NCI-H460 (cell line): ENCODE measurements around the gene ATP13A2. TPM values are rescaled to one million over a fixed set of nuclear protein-coding genes. Genes with fewer than 3 reads are reported as not detected.

Experiments
- total RNA-seq: library from RNA; depleted of rRNA; stranded (reverse); fragments of >200 nt; shearing (Covaris generic); gene quantifications from 2 replicates; pipeline ENCODE4 v1.2.3, GENCODE V29; 2014; rRNA removed

The ATP13A2 gene
- total RNA-seq, 1 experiment from 2014 or later, result 23.2 TPM

Other genes with a start within 250 kb of the ATP13A2 start
- gene RNU1-2, start 115.9 kb downstream of the ATP13A2 start, total RNA-seq, result under 0.01 TPM in 2 replicates
- gene CROCC, start 90.0 kb downstream of the ATP13A2 start, total RNA-seq, result 3.3 and 4.8 TPM in 2 replicates
- gene MFAP2, start 31.3 kb downstream of the ATP13A2 start, total RNA-seq, result 0.49 and 0.52 TPM in 2 replicates
- gene SDHB, start 42.1 kb upstream of the ATP13A2 start, total RNA-seq, result 233 and 251 TPM in 2 replicates
- gene PADI2, start 107.5 kb upstream of the ATP13A2 start, total RNA-seq, result 0.10 TPM in 1 of 2 replicates, not detected in the other
- not detected in 2 replicates for gene PADI1, start 193.2 kb upstream of the ATP13A2 start, total RNA-seq
- gene PADI3, start 237.2 kb upstream of the ATP13A2 start, total RNA-seq, result not detected in 2 replicates